Large intestine (tissue), 3 donors: Measurements from ENCODE around the gene PRKAR2B. TPM values are rescaled to one million over a fixed set of nuclear protein-coding genes. Genes with fewer than 3 reads are reported as not detected.

Experiments used
- DNase-seq, 2 donors: peaks; one replicate each; pipeline versions ENCODE4 v3.0.0 to v3.0.0-alpha.2; 2013
- H3K27ac ChIP-seq: one replicate; pipeline ENCODE4 v1.5.1; 2013; ENCODE audit warnings: low read length
- H3K27me3 ChIP-seq: 2 replicates; pipeline ENCODE4 v1.6.1; 2013; ENCODE audit warnings: low read length; ENCODE audit not compliant: control insufficient read depth, insufficient read depth
- H3K36me3 ChIP-seq: 2 replicates; pipeline ENCODE4 v1.6.1; 2013; ENCODE audit warnings: low read length; ENCODE audit not compliant: control insufficient read depth, insufficient read depth
- H3K4me1 ChIP-seq: one replicate; pipeline ENCODE4 v1.6.1; 2013; ENCODE audit warnings: low read length; ENCODE audit not compliant: control insufficient read depth, insufficient read depth
- H3K4me3 ChIP-seq: one replicate; pipeline ENCODE4 v1.5.1; 2013; ENCODE audit warnings: low read length
- H3K9me3 ChIP-seq: one replicate; pipeline ENCODE4 v1.6.1; 2013; ENCODE audit warnings: mild to moderate bottlenecking, low read depth, low read length, moderate library complexity; ENCODE audit not compliant: control insufficient read depth
- WGBS: methylation state at CpG from one replicate; pipeline ENCODE4 v1.1.5; 2013; ENCODE audit warnings: low lambda C conversion rate; ENCODE audit not compliant: insufficient coverage; 5-methylcytosine and 5-hydroxymethylcytosine counted together
- polyA plus RNA-seq: library from polyadenylated mRNA; unstranded; fragments of 120-200 nt; gene quantifications from one replicate; pipeline ENCODE4 v1.2.1, GENCODE V29; 2013

Gene PRKAR2B
- polyA plus RNA-seq, 1 donor = 16.3 TPM

DNA sequence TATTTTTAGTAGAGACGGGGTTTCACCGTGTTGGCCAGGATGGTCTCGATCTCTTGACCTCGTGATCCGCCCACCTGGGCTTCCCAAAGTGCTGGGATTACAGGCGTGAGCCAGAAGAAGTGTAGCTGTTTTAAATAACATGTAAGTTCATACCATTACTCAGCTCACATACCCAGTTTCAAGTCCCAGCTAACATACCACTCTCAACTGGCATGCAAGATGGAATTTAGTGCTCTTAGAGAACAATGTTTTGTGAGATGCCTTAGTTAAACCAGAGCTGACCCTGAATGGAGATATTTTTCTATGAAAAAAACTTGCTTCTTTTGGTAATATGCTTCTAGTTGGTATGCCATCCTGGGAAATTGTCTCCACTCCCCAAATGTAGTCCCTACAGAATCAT, 161.6 kb downstream of the PRKAR2B start:
- no peak overlapping the region for H3K4me3 ChIP-seq
- no peaks in the 10 kb centered on the region for H3K4me1 ChIP-seq
- H3K9me3 ChIP-seq = no peaks in the 10 kb centered on the region
- no CpG with 5 or more reads among the region's 6 CpGs for WGBS
- DNase-seq = no peak
- H3K36me3 ChIP-seq = peaks cover 83% of the 10 kb centered on the region
- H3K27me3 ChIP-seq = no peaks in the 10 kb centered on the region
- H3K27ac ChIP-seq = no peak overlapping the region

DNA sequence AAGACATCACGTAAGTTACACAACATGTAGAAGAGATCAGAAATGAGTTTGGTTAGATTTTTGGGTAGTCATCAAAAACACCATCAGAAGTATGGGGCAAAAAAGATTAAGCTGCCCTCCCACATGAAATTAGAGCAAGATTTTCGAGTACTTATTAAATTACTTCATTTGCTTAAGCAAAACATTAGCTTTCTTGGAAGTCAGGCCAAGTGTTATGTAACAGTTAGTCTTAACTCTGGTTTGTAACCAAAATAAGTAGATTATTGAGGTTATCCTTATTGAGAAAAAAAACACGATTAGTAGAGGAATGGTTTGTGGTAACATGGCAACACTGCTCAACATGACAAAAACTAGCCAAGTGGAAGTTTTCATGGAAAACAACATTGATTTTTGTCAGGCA, 162.2 kb downstream of the PRKAR2B start:
- no peaks in the 10 kb centered on the region for H3K27me3 ChIP-seq
- peaks cover 79% of the 10 kb centered on the region for H3K36me3 ChIP-seq
- H3K4me3 ChIP-seq = no peak overlapping the region
- 100% methylated on average over 2 of the region's 3 CpGs for WGBS
- no peak for DNase-seq
- H3K4me1 ChIP-seq = no peaks in the 10 kb centered on the region
- H3K27ac ChIP-seq = no peak overlapping the region
- H3K9me3 ChIP-seq = no peaks in the 10 kb centered on the region

DNA sequence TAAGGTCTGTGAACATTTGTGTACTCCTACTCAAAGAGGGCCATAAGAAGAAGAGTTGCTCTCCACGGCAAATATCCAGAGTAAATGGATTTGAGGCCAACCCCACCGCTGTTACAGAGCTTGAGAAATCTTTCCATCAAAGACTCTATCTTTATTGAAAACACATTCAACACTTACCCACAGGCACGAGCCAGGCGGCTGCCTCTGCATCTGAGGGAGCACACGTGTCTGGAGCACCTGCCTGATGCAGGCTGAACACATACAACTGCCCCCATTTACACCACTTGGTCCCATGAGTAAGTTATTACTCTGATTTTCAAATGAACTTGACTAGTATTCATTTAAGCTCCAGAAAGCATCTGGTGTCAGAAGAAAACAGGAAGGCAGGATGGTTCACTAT, 163.0 kb downstream of the PRKAR2B start:
- Histone ChIP-seq H3K27me3 (no peaks in the 10 kb centered on the region), H3K4me3 (no peak overlapping the region), H3K4me1 (no peaks in the 10 kb centered on the region), H3K9me3 (no peaks in the 10 kb centered on the region), H3K27ac (no peak overlapping the region), H3K36me3 (peaks cover 72% of the 10 kb centered on the region)
- no peak for DNase-seq
- WGBS = no CpG with 5 or more reads among the region's 5 CpGs

DNA sequence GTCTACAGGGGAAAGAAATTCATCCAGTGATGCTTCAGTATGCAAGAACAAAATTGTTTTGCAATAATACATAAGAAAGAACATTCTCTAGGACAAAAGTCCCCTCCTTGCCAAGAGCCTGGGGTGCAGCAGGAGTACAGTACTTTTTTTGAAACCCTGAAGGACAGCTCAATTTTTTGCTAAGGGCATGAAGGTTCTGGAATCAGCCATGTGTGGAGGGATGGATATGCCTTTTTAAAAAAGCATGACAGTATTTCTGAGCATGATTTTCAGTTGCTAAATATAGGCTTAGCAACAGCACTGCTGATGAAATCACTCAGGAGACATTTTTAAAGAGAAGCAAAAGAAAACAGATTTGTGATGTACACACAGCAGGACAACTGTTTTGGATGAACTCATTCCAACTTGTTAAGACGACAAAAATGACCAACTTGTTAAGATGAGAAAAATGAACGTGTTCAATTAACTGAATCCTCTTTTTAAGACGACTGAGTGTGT, 163.6 kb downstream of the PRKAR2B start:
- H3K4me3 ChIP-seq = no peak overlapping the region
- no CpG with 5 or more reads among the region's 3 CpGs for WGBS
- no peak for DNase-seq
- H3K9me3 ChIP-seq = no peaks in the 10 kb centered on the region
- H3K27ac ChIP-seq = no peak overlapping the region
- no peaks in the 10 kb centered on the region for H3K27me3 ChIP-seq
- H3K4me1 ChIP-seq = no peaks in the 10 kb centered on the region
- H3K36me3 ChIP-seq = peaks cover 66% of the 10 kb centered on the region

DNA sequence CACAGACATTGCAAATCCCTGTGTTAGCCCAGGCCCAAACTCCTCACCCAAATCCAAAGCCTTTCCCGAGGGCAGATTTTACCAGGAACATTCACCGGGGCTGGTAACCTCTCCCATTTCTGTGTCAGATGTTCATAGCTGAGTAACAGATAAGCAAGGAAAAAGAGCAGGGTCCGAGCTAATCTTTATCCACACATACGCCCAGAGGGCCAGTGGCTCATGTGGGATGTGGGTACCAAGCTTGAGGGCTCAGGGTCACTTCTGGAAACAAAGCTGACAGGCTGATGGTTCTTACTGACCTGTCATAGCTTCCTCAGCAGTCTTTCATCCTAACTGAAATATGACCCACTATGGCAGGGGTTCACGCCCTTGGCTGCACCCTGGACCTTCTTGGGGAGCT, 164.1 kb downstream of the PRKAR2B start:
- H3K27me3 ChIP-seq = no peaks in the 10 kb centered on the region
- H3K9me3 ChIP-seq = peaks cover 3% of the 10 kb centered on the region
- no peaks in the 10 kb centered on the region for H3K4me1 ChIP-seq
- no CpG with 5 or more reads among the region's 5 CpGs for WGBS
- H3K36me3 ChIP-seq = peaks cover 62% of the 10 kb centered on the region
- no peak overlapping the region for H3K27ac ChIP-seq
- no peak overlapping the region for H3K4me3 ChIP-seq
- no peak for DNase-seq

DNA sequence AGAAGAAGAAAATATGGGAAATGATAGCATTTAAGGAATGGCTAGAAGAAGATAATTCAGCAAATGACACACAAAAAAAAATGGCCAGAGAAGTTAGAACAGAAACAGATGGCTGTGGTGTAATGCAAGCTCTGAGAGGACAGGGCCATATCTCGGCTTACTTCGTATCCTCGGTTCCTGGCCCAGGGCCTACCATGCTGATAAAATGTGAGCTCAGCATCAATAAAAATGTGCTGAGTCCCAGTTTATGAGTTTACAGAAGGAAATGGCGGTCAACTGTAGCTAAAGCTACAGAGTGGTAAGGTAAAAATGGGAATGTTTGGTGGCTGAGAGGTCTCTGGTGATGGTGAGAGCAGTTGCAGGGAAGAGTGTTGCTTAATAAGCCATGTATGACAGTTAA, 165.1 kb downstream of the PRKAR2B start:
- Histone ChIP-seq H3K36me3 (peaks cover 55% of the 10 kb centered on the region), H3K27me3 (no peaks in the 10 kb centered on the region), H3K9me3 (peaks cover 12% of the 10 kb centered on the region)

DNA sequence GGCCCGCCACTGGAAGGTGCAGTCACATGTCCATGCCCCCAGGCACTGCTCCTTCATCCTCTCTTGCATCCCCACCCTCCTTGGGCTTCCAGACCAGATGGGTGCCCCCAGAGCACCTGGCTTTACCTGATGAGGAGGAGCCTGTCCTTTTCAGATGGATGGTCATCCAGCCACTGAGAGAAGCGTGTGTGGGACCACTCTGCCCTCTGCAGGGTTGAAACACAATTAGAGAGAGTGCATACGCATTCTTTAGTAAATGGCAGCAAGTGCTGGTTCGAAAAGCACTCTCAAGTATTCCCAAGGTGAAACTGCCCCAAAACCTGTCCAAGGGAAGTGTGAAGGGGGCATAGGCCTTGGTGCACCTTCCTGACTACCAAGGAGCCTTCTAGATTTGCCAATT, 165.9 kb downstream of the PRKAR2B start:
- H3K4me3 ChIP-seq = no peak overlapping the region
- no peaks in the 10 kb centered on the region for H3K4me1 ChIP-seq
- H3K9me3 ChIP-seq = peaks cover 20% of the 10 kb centered on the region
- no peak overlapping the region for H3K27ac ChIP-seq
- no peaks in the 10 kb centered on the region for H3K27me3 ChIP-seq
- no peak for DNase-seq
- WGBS = no CpG with 5 or more reads among the region's 4 CpGs
- H3K36me3 ChIP-seq = peaks cover 47% of the 10 kb centered on the region

More for the DNA sequence above, 165.1 kb downstream of the PRKAR2B start:
- H3K4me3 ChIP-seq = no peak overlapping the region
- H3K4me1 ChIP-seq = no peaks in the 10 kb centered on the region
- H3K27ac ChIP-seq = no peak overlapping the region
- no peak for DNase-seq
- WGBS = no CpG with 5 or more reads among the region's 4 CpGs

Other genes starting within 250 kb of the PRKAR2B start
- 2.7 TPM for gene PIK3CG, start 179.4 kb upstream of the PRKAR2B start, polyA plus RNA-seq
- gene HBP1, start 124.3 kb downstream of the PRKAR2B start, polyA plus RNA-seq = 68.7 TPM